Left colon (tissue), 2 donors: ENCODE data around the gene GJA5. TPM values are rescaled to one million over a fixed set of nuclear protein-coding genes. Genes with fewer than 3 reads are reported as not detected.

Source experiments
- ATAC-seq: fragments of 200-7000 bp; cut with Tn5 transposase; one replicate; pipeline ENCODE4 v1.9.1; 2020; ENCODE audit warnings: mild to moderate bottlenecking, moderate library complexity
- DNase-seq, 2 donors: peaks; one replicate each; pipeline ENCODE4 v3.0.0-alpha.2; 2020
- intact Hi-C, 2 donors: fragments of 100-400 bp; cut with DNase I in 1 of 2; cut with micrococcal nuclease in 1 of 2; formaldehyde crosslinking; loops; one replicate each; pipeline versions ENCODE4 v1.11.2 to v1.14.0; 2022; cut with DNase I, micrococcal nuclease
- total RNA-seq, 2 donors: library from RNA; stranded (reverse); fragmentation: NEBNext Ultra II Directional; extraction: Animal tissue kit (Norgen Biotek cat#: 25700); gene quantifications; one replicate each; pipeline ENCODE4 v1.2.1, GENCODE V29; 2021
- donor health status: DM: no; HTN: no; CAD: no.
- donor health status: DM: yes; HTN: yes; CAD: no.

GJA5 gene
- total RNA-seq, 2 donors from 2014 or later = 2.5 to 3.0 TPM

DNA sequence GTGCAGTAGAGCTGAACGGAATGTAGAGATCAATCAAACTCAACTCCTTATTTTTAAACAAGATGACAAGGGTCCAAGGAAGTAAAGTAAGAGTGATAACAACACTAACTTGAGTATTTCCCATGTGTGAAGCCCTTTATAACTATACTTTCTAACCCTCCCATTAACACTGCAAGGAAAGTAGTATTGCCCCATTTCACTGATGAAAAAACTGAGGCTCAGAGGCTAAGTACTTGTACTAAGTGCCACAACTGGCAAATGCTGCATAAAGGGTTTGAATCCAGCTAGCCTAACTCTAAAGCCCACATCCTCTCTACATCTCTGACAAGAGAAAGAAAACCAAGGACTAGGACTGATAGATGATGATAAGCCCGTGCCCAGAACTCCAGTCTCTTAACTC is 8.2 kb upstream of the GJA5 start:
- DNase-seq (no peak), ATAC-seq (no peak)
- intact Hi-C loops = no loop called here

DNA sequence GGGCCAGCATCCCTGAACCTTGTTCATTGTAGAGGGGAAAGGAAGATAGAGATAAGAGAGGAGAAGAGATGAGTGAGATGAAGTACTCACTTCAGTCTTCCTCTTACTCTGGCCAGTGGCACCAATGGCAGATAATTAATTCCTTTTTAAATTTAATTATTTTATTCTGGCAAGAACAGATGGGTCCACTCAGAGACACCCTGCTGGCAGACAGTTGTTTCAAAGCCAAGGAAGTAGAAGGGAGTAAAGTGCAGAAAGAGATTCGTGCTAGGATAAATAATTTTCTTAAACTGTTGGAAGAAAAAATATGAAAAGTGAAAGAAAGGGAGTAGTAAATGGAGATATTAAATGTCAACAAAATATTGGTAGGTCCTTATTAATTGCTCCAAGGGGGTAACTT is 7.7 kb upstream of the GJA5 start:
- intact Hi-C loops = no loop called here
- ATAC-seq = no peak
- no peak for DNase-seq

DNA sequence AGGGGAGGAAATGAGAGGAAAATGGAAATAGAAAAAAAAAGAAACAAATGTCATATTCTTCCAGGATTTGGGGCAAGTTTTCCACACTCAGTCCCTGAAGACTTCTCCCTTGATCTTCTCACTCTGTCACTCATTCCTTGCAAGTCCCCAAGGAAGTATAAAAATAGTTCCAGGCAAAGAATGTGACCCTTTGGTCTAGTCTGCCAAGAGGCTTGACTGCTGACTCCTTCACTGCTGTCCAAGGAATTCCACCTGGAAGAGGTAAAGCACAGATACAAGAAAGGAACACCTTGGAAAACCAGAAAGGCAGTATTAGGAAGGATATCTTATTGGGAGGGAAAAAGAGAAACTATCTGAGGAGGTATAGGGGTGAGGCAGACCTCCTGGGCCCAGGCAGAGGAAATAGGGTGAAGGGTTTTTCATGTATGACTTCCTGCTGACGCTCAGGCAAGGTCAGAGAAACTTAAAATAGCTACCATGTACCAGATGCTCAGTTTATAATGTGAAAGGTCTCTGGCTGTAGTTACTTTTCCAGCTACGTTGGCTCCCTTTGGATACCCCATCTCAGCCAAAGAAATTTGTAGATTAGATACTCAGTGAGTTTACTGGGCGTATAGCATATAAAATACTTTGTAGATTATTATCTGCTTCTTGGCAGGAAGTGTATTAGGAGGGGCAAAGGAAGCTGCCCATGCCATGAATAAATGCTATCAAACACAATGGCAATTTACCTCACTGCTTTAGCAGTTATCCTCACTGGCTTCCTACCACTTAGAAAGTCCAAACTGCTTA is 2.0 kb upstream of the GJA5 start:
- no peak for ATAC-seq
- intact Hi-C loops = no loop called here
- no peak for DNase-seq

DNA sequence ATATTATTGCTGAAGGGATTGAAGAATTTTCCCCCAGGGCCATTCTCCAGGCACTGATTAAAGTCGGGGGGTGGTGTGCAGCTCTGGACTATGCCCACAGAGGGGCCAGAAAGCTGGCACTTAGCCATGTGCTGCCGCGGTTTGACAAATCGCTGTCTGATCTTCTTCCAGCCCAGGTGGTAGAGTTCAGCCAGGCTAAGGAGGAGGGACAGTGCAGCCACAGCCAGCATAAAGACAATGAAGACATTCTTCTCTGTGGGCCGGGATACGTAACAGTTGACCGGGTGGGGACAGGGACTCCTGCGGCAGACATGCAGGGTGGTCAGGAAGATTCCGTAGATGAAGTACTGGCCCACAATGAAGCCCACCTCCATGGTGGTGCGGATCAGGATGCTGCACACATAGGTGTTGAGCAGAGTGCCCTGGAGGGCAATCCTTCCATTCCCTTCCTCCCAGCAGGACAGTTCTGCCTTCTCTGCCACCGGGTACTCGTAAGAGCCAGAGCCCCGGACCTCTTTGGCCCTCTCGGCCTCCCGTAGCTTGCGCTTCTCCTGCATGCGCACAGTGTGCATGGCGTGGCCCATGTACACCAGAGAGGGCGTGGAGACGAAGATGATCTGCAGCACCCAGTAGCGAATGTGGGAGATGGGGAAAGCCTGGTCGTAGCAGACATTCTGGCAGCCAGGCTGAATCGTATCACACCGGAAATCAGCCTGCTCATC is 1.9 kb downstream of the GJA5 start:
- DNase-seq (no peak), ATAC-seq (no peak)
- intact Hi-C loops = no loop called here

DNA sequence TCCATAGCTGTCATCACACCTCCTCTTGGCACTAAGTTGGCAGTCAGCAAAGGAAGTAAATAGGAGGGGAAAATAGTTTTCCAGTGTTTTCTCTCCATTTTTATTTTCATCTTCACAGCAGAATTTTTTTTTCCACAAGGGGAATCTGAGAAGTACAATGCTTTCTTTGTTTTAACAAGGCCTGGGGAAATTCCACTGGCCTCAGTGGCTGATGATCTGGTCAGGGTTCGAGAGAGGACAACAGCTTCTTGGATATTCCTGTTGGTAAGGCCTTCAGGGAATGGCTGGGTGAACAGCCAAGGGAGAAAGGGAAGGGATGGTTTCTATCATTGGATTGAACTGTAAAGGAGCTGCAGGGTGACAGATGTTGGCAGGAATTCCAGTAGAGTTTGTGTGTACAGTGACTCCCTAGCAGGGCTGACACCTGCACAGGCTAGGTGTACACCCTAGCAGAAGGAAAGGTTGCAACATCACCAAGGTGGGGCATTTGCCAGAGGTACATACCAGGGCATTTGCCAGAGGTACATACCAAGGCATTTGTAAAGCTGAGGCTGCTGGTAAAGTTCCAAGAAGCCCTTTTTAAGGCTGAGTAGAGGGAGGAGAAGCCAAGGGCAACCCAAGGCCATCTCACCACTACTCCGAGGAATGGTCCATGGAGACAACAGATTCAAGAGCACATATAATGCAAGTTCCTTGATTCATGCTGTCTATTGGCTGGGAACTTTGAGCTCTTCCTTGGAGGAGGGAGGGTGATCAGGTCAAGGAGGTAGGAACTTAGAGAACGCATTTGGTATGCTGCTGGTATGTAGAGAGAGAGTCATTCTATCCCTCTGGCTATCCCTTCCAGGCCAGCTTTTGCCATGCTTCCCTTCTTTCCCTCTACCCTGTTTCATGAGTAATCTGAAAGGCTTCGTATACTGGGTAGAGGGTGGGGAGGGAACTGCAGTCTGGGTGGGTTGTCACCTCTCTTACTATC is 3.1 kb downstream of the GJA5 start:
- DNase-seq (no peak), ATAC-seq (no peak)

DNA sequence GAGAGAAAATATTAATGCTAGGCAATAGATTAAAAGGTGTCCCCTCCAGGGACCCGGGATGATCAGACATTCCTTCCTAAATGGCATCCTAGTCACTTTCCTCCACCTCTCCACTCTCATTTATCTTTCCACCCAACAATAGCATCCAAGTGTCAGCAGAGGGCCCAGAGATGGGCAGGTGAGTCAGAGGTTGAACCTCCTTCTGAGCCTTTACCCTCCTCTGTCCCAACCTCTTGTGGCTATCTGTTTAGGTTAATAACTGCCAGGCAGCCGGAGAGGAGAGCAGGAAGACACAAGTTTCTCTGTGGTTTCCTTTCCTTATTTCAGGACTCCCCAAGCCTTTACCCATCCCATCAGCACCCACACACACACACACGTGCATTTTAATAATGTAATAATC is 4.1 kb downstream of the GJA5 start:
- DNase-seq (no peak), ATAC-seq (no peak)
- intact Hi-C loops = no loop called here

More for the DNA sequence above, 3.1 kb downstream of the GJA5 start:
- intact Hi-C loops = no loop called here

DNA sequence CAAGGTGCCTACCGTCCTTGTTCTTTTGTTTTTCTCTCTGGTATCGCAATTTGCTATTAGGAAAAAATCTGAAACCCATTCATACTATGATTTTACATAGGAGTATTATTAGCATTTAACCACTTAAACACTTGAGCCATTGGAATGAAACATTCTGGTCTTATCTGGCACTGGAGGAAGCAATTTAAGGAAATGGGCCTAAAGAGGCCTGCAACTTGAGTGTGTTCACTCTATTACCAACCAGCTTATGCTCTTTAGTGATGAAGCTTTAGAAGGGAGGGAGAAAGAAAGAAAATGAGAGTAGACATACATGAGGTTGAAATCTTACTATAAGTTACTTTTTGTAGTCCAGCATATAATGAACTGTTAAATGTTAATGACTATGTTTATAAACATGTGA is 5.7 kb downstream of the GJA5 start:
- no peak for DNase-seq
- intact Hi-C loops = no loop called here
- ATAC-seq = no peak

DNA sequence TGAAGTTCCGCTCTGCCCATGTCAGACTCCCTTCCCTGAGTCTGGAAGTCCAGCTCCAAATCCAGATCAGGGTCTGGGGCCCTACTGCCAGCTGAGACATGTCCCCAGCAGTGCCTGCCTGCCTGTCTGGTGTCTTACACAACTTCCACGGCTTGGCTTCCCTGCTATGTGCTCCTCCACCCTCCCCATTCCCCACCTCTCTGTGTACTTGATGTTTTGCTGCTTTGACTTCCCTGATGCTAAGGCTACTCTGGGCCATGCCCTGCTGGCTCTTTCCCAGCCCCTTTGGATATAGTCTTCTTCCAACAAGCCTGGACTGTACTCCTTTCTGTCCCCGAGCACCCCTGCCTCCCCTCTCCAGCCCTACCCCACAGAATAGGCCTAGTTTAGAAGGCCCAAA is 7.3 kb downstream of the GJA5 start:
- ATAC-seq (no peak), DNase-seq (no peak)
- intact Hi-C loops = no loop called here

DNA sequence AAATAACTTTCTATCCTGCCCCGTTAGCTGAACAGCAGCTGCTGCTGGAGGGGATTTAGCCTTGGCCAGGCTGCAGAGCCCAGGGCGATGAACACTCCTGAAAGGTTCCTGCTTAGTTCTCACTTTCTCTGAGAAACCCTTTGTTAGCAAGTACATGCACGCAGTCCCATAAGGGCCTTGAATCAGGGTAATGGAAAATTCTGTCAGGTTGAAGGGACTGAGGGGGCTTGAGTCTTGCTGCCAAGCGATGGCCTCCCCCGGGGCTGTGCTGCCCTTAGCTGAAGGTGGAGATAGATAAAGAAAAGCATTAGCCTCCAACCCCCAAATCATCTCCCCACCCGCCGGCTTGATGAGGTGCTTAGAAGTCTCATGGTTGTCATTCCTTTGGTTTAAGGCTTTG is 7.9 kb downstream of the GJA5 start:
- DNase-seq (no peak), ATAC-seq (no peak)
- intact Hi-C loops = no loop called here

DNA sequence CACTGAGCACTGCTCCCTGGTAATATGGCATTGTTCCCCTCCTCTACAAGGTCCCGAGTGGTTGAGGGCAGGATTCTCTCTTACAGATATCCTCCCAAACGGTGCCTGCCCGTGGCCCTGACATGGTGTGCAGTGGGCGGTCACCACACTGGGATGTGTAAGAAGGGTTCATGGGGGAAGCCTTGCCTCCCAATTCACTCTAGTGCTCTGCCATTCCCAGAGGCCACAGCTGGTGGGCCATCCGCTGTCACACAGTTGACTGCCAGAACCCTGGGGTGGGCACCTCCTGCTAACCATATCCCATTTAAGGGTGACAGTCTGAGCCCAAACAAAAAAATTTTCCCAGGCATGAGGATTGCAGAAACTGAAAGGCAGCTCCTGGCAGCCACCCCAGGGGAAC is 9.1 kb downstream of the GJA5 start:
- no peak for ATAC-seq
- intact Hi-C loops = no loop called here
- DNase-seq = no peak

DNA sequence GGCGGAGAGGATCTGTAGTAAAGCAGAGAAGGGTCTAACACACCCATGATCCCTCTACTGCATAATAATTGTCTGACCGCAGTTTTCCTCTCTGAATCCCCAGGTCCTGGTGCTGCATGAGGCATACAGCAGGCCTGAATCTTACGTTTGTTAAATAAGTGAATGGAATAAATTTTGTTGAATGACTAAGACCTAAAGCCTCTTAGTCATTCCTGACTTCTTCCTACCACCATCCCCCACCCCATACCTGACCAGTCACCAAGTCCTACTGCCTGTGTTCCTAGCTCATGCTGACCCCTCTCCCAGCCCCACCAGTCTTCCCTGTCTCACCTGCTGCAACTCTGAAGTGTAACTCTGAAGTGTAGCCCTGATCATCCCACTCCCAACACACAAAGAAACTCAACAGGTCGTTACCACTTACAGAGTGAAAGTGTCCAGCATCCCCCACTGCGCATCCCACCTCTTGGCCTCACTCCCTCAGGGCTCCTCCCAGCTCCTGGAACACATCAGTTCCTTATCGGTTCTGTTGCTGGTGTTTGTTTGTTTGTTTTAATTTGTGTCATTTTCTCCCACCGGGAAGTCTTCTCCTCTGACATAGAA is 9.7 kb downstream of the GJA5 start:
- DNase-seq (no peak), ATAC-seq (no peak)
- intact Hi-C loops = no loop called here

DNA sequence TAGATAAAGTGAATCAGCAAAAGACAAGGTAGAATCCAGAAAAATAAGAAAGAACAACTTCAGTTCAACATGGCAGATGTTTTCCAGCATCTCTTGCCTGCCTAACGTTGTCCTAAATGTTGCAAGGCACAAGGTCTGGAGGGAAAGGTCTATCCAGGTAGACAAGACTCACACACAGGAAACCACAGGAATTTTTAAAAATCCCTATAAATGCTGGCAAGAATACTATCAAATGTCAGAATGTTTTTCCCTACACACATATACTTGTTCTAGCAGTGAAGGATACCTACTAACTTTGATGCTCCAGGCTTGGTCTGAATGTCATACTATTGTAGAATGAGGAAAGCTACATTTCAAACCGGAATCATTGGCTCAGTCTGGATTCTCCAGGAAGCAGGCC is 10.6 kb downstream of the GJA5 start:
- no peak for ATAC-seq
- DNase-seq = no peak
- intact Hi-C loops = no loop called here

DNA sequence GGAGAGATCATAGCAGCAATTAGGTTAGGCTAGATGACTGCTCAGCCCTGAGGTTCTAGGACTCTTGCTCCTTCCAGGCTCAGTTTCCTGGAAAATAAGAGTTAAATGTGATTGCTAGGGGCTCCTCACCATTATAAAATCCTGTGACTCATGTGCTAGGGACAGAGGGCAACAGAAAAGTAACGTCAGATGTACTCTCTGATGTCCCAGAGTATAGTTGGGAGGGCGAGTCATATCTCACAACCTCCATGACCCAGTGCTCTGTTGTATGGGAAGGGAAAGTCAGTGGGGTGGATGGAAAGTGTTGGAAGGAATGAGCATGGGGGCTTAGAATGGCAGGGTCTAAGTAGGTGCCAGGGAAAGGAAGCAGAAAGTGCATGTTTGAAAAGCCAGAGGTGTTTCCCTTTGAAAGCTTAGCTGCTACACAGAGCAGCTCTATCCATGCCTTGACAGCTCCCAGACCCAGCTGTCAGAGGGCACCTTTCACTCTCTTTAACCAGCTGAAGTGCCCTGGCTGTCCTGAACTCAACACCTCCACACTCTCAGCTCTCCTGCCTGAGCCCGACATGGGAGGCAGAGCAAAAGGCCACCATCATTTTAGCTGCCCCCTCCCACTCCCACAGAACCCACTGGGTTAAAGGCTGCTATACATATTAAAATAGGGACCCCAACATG is 11.6 kb downstream of the GJA5 start:
- DNase-seq = no peak
- no peak for ATAC-seq
- intact Hi-C loops = no loop called here

DNA sequence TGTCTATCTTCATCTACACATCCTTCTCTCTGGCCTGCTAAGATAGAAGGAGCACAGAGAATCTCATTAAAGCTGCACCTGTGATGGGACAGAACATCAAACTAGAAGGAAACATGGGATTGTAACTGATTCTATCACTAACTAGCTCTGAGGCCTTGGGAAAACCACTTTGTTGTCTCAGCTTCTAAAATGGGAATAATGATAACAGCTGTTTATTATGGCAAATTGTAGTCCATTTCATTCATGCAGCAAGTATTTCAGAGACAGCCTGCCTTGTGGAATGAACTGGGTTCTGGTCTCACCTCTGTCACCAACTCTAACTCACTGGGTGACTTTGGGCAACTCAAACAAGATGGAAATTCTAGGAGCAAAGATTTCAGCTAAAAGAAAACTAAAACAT is 12.4 kb downstream of the GJA5 start:
- DNase-seq (no peak), ATAC-seq (no peak)
- intact Hi-C loops = no loop called here

DNA sequence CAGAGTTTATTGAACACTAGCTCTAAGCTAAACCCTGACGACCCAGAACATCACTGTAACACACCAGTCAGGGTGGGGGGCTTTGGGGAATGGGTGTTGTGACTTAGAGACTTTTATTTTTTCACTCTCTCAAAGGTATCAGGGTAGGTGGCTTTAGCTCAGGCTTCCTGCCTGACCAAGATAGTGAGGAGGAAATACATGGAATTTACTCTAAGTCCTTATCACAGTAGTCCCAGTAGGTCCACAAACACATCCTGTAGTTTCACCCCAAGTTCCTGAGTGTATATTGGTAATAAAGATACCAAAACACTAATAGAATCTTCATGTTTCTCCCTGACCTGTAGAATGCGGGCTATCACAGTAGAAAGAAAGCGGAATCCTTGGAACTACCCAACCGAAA is 15.1 kb downstream of the GJA5 start:
- ATAC-seq = no peak
- no peak for DNase-seq
- intact Hi-C loops = no loop called here

DNA sequence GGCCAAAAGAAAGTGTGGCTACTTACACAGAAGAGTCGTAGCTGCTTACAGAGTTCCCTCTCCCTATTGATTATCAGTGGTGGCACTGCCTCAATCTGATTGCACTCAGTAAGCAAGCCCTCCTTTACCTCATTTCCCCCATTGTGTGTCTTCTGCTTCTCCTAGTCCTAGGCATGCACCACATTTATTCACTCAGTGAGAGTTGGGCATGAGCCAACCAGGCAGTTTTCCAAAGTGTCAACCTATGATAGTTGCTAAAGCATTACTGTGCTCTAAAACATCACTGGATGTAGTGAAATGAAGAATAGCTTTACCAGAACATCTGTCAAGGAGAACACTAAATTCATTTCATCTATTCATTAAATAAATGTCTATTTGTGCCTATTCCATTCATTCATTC is 19.3 kb downstream of the GJA5 start:
- intact Hi-C loops = no loop called here
- DNase-seq (no peak), ATAC-seq (no peak)

DNA sequence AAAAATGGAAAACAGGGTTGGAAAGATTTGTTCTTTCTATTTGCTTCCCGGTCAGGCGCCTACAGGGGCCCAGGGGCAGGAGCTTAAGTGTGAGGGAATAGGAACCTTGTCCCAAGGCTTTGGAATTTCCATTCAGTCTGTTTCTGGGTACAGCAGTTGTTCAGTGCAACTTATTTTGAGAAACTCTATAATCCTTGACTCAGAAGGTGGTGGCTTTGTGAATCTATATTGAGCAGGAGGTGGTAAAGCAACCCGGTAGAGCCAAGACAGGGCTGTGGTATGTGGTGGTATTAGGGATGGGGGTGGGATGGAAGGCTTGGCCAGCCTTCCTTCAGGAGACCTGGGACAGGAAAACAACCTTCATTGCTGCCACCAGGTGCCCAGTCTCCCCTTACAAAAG is 20.0 kb downstream of the GJA5 start:
- ATAC-seq (no peak), DNase-seq (no peak)
- intact Hi-C loops = no loop called here

DNA sequence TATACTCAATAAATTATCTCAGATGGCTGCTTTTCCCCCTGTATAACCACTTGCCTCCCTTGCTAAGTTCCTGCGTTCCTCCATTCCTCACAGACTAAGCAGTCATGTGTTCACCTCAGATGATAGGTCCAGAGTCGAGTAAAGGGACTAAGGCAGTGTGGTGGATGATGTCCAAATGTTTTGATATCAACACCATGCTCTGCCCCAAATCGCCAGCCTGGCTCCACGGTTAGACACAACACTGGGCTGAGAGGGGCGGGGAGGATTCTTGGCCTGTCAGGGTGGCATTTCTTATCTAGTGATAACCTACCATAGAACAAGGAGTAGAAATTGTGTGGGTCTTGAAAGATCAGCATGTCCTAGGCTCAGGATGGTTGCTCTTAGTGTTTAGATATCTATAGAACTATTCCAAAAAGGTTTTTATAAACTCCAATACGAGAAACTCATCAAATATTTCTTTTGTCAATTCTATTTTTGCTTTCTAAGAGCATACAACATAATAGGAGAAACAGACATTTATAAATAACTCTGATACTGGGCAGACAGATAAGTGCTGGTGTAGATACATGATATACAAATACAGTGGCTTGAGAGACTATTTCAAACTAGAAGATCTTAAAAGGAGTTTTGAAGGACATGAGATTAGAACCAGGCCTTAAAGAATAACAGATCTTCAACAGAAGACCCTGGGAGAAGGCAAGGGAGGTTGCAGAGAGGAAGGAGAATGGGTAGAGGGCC is 21.5 kb downstream of the GJA5 start:
- intact Hi-C loops = no loop called here
- no peak for ATAC-seq
- DNase-seq = no peak
